HG02938 (cell line): ENCODE data around the gene DDR2.

Source experiments
- ATAC-seq: cut with Tn5 transposase; IDR thresholded peaks from one replicate; pipeline ENCODE4 v1.9.1; 2021; ENCODE audit warnings: mild to moderate bottlenecking, moderate library complexity; ENCODE audit not compliant: unreplicated experiment

The DDR2 gene

GRCh38 chr1:162670928-162671663 lies 38.8 kb downstream of the DDR2 start:
- ATAC-seq: no peak

- ATAC-seq: no peak
These were observed 39.6 kb downstream of the DDR2 start for GRCh38 chr1:162671664-162672410.

GRCh38 chr1:162672622-162673260 lies 40.5 kb downstream of the DDR2 start:
- ATAC-seq: no peak

GRCh38 chr1:162674034-162674608 lies 41.9 kb downstream of the DDR2 start:
- no peak for ATAC-seq

GRCh38 chr1:162676087-162676486 lies 43.8 kb downstream of the DDR2 start:
- no peak for ATAC-seq

- no peak for ATAC-seq
These were observed 44.5 kb downstream of the DDR2 start for GRCh38 chr1:162676750-162677149.

- ATAC-seq: no peak
These were observed 45.5 kb downstream of the DDR2 start for GRCh38 chr1:162677607-162678371.

GRCh38 chr1:162678439-162678838 lies 46.2 kb downstream of the DDR2 start:
- no peak for ATAC-seq

GRCh38 chr1:162679298-162679697 lies 47.0 kb downstream of the DDR2 start:
- ATAC-seq: no peak

GRCh38 chr1:162680419-162681121 lies 48.3 kb downstream of the DDR2 start:
- no peak for ATAC-seq

- no peak for ATAC-seq
These were observed 48.8 kb downstream of the DDR2 start for GRCh38 chr1:162681122-162681436.

GRCh38 chr1:162682013-162682419 lies 49.8 kb downstream of the DDR2 start:
- no peak for ATAC-seq

- no peak for ATAC-seq
These were observed 55.6 kb downstream of the DDR2 start for GRCh38 chr1:162687870-162688269.

- ATAC-seq: no peak
These were observed 56.3 kb downstream of the DDR2 start for GRCh38 chr1:162688521-162688920.

- no peak for ATAC-seq
These were observed 56.7 kb downstream of the DDR2 start for GRCh38 chr1:162688931-162689330.

GRCh38 chr1:162689745-162690671 lies 57.7 kb downstream of the DDR2 start:
- ATAC-seq: no peak

- no peak for ATAC-seq
These were observed 58.6 kb downstream of the DDR2 start for GRCh38 chr1:162690672-162691434.

- ATAC-seq: no peak
These were observed 59.8 kb downstream of the DDR2 start for GRCh38 chr1:162691999-162692575.
